ENCODE measurements around the gene CPA1. TPM values are rescaled to one million over a fixed set of nuclear protein-coding genes. Genes with fewer than 3 reads are reported as not detected.

The CPA1 gene
- total RNA-seq, 1 experiment from 2014 or later, result not detected

- no peaks in the 10 kb centered on the region for H3K9me2 ChIP-seq (ENCODE audit: insufficient read depth)
- CTCF ChIA-PET, result no interaction called here
- TF ChIP-seq CTCF (conservative IDR thresholded peaks at IDR 0.05) (no peak), EZH2 (IDR thresholded peaks at IDR 0.05; ENCODE audit: low read depth) (no peak)
- H3K4me3 ChIP-seq, result no peak overlapping the region
- 0 out of 2 replicates have a peak, but pooled peaks cover 5% of the 10 kb centered on the region for H3K36me3 ChIP-seq (ENCODE audit: low read depth)
- no peak overlapping the region for H3K4me2 ChIP-seq
- no peaks in the 10 kb centered on the region for H4K20me1 ChIP-seq (ENCODE audit: insufficient read depth)
- no TSS peak for BruUV-seq (replicated peaks)
- no peaks in the 10 kb centered on the region for H3K4me1 ChIP-seq (replicated peaks; ENCODE audit: insufficient read depth)
- H3F3A ChIP-seq (ENCODE audit: insufficient read depth, low read depth), result no peaks in the 10 kb centered on the region
- H2AFZ ChIP-seq, result no peak overlapping the region
- no peak overlapping the region for H3K27ac ChIP-seq
- H3K27me3 ChIP-seq (ENCODE audit: insufficient read depth, low read depth), result no peaks in the 10 kb centered on the region
- H3K79me2 ChIP-seq (ENCODE audit: low read depth), result no peaks in the 10 kb centered on the region
- no peak for DNase-seq
- H3K9me3 ChIP-seq (ENCODE audit: insufficient read depth, low read depth), result no peaks in the 10 kb centered on the region
- POLR2A ChIA-PET (ENCODE audit: unreplicated experiment), result no interaction called here
- intact Hi-C loops (cut with micrococcal nuclease; ENCODE audit: unreplicated experiment), result no loop called here
Observed at GRCh38 chr7:130397758-130398073, 17.4 kb downstream of the CPA1 start.

- H3K79me2 ChIP-seq (ENCODE audit: low read depth), result no peaks in the 10 kb centered on the region
Observed at GRCh38 chr7:130398526-130399090, 18.3 kb downstream of the CPA1 start.

GRCh38 chr7:130400120-130400572 lies 19.9 kb downstream of the CPA1 start:
- TF ChIP-seq CTCF (conservative IDR thresholded peaks at IDR 0.05) (no peak), EZH2 (IDR thresholded peaks at IDR 0.05; ENCODE audit: low read depth) (no peak)
- CTCF ChIA-PET, result no interaction called here
- Histone ChIP-seq H3K27ac (no peak overlapping the region), H2AFZ (no peak overlapping the region), H3K9me3 (ENCODE audit: insufficient read depth, low read depth) (no peaks in the 10 kb centered on the region), H3K9me2 (ENCODE audit: insufficient read depth) (no peaks in the 10 kb centered on the region), H3K4me1 (replicated peaks; ENCODE audit: insufficient read depth) (no peaks in the 10 kb centered on the region), H3K27me3 (ENCODE audit: insufficient read depth, low read depth) (no peaks in the 10 kb centered on the region), H3K4me3 (no peak overlapping the region), H3K79me2 (ENCODE audit: low read depth) (no peaks in the 10 kb centered on the region), H3F3A (ENCODE audit: insufficient read depth, low read depth) (no peaks in the 10 kb centered on the region), H3K36me3 (ENCODE audit: low read depth) (peaks cover 5% of the 10 kb centered on the region; the same call in 1 of the 2 replicates), H4K20me1 (ENCODE audit: insufficient read depth) (no peaks in the 10 kb centered on the region), H3K4me2 (no peak overlapping the region)
- intact Hi-C loops (cut with micrococcal nuclease; ENCODE audit: unreplicated experiment), result no loop called here
- no TSS peak for BruUV-seq (replicated peaks)
- no peak for DNase-seq
- POLR2A ChIA-PET (ENCODE audit: unreplicated experiment), result no interaction called here

More at GRCh38 chr7:130398526-130399090, 18.3 kb downstream of the CPA1 start:
- Histone ChIP-seq H3K4me3 (no peak overlapping the region), H3K9me3 (ENCODE audit: insufficient read depth, low read depth) (no peaks in the 10 kb centered on the region), H3K9me2 (ENCODE audit: insufficient read depth) (no peaks in the 10 kb centered on the region), H3F3A (ENCODE audit: insufficient read depth, low read depth) (no peaks in the 10 kb centered on the region), H3K36me3 (ENCODE audit: low read depth) (0 out of 2 replicates have a peak, but pooled peaks cover 5% of the 10 kb centered on the region), H3K4me1 (replicated peaks; ENCODE audit: insufficient read depth) (no peaks in the 10 kb centered on the region), H3K27me3 (ENCODE audit: insufficient read depth, low read depth) (no peaks in the 10 kb centered on the region), H4K20me1 (ENCODE audit: insufficient read depth) (no peaks in the 10 kb centered on the region), H2AFZ (no peak overlapping the region), H3K27ac (no peak overlapping the region), H3K4me2 (no peak overlapping the region)
- intact Hi-C loops (cut with micrococcal nuclease; ENCODE audit: unreplicated experiment), result no loop called here
- CTCF ChIA-PET, result no interaction called here
- TF ChIP-seq CTCF (conservative IDR thresholded peaks at IDR 0.05), result no peak
- TF ChIP-seq EZH2 (IDR thresholded peaks at IDR 0.05; ENCODE audit: low read depth), result no peak
- POLR2A ChIA-PET (ENCODE audit: unreplicated experiment), result no interaction called here
- DNase-seq, result no peak
- no TSS peak for BruUV-seq (replicated peaks)

Data from PC-9 (cell line).